Fibroblast of pulmonary artery (primary cell): ENCODE measurements around the gene NDFIP2.
"Not testable (repeated sequence)": the region's sequence is repeated elsewhere in the genome, so short reads cannot be mapped to it uniquely, and the experiment has no call there.

Experiments
- DNase-seq: peaks from one replicate; pipeline ENCODE4 v3.0.0-alpha.2; 2010; ENCODE audit warnings: low read depth
- H3K4me3 ChIP-seq: replicated peaks from 2 replicates; pipeline ENCODE4 v1.5.1; 2011; ENCODE audit warnings: low read depth, mild to moderate bottlenecking, control low read depth, low read length, moderate library complexity
- CTCF ChIP-seq: IDR thresholded peaks from 2 replicates; pipeline ENCODE4 v1.5.1; 2011; ENCODE audit warnings: mild to moderate bottlenecking, control low read depth, low read length, inconsistent platforms; ENCODE audit errors: missing control alignments

Gene NDFIP2

GRCh38 chr13:79557666-79558065 lies 76.7 kb downstream of the NDFIP2 start:
- no peak for DNase-seq
- H3K4me3 ChIP-seq: no peak overlapping the region
- TF ChIP-seq CTCF: no peak

DNA sequence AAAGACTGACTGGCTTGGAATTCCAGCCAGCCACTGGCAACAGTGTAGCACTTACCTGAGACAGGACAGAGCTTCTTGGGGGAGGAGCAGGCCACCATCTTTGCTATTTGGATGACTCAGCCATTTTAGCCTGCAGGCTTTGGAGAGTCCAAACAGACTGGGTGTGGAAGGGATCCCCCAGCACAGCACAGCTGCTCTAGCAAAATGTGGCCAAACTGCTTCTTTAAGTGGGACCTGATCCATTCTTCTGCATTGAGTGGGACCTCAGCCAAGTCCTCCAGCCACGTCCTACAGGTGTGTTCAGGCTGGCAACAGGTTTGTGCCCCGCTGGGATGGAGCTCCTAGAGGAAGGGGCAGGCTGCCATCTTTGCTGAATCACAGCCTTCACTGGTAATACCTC lies 80.0 kb downstream of the NDFIP2 start:
- no peak overlapping the region for H3K4me3 ChIP-seq
- TF ChIP-seq CTCF: no peak
- no peak for DNase-seq

DNA sequence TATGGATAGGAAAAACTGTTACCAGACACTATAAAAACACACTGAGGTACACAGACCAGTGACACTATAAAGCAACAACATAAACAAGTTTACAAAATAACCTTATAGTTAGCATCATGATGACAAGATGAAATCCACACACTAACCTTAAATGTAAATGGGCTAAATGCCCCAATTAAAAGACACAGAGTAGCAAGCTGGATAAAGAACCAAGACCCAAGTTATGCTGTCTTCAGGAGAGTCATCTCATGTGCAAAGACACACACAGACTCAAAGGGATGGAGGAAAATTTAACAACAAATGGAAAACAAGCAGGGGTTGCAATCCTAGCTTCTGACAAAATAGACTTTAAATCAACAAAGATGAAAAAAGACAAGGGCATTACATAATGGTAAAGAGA lies 81.6 kb downstream of the NDFIP2 start:
- TF ChIP-seq CTCF: no peak

DNA sequence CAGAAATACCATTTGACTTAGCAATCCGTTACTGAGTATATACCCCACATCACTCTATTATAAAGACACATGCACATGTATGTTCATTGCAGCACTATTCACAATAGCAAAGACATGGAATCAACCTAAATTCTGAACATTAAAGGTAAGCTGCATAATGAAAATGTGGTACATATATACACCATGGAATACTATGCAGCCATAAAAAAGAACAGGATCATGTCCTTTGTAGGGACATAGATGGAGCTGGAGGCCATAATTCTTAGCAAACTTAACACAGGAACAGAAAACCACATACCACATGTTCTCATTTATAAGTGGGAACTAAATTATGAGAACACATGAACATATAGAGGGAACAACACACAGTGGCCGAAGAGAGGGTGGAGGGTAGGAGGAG lies 85.2 kb downstream of the NDFIP2 start:
- no peak overlapping the region for H3K4me3 ChIP-seq
- DNase-seq: no peak
- no peak for TF ChIP-seq CTCF

More for the DNA sequence above, 81.6 kb downstream of the NDFIP2 start:
- no peak overlapping the region for H3K4me3 ChIP-seq
- DNase-seq: no peak

- TF ChIP-seq CTCF: no peak
Measured at GRCh38 chr13:79571147-79571546, 90.2 kb downstream of the NDFIP2 start.

DNA sequence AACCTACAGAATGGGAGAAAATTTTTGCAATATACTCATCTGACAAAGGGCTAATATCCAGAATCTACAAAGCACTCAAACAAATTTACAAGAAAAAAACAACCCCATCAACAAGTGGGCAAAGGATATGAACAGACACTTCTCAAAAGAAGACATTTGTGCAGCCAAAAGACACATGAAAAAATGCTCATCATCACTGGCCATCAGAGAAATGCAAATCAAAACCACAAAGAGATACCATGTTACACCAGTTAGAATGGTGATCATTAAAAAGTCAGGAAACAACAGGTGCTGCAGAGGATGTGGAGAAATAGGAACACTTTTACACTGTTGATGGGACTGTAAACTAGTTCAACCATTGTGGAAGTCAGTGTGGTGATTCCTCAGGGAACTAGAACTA lies 92.9 kb downstream of the NDFIP2 start:
- not testable (repeated sequence) for H3K4me3 ChIP-seq, DNase-seq

More at GRCh38 chr13:79571147-79571546, 90.2 kb downstream of the NDFIP2 start:
- DNase-seq: no peak
- no peak overlapping the region for H3K4me3 ChIP-seq

- TF ChIP-seq CTCF: no peak
- H3K4me3 ChIP-seq: no peak overlapping the region
- peak; percentile 51 for DNase-seq
Measured at GRCh38 chr13:79581870-79582315, 100.9 kb downstream of the NDFIP2 start.
